Uterus (tissue), 2 donors: ENCODE data around the gene PCDH9.

Experiments used
- POLR2A ChIP-seq, 2 donors: fragments of 450-650 bp; IDR thresholded peaks; one replicate each; pipeline ENCODE4 v1.6.1; 2016; ENCODE audit warnings: antibody characterized with exemption in 2 of 2, mild to moderate bottlenecking in 1 of 2, moderate library complexity in 1 of 2
- TF ChIP-seq, protein P1 (sequence below), 4 experiments: fragments of 200-600 bp in 2 of 4; fragments of 450-650 bp in 2 of 4; sonication (generic) in 2 of 4; IDR thresholded peaks; one replicate each; pipeline ENCODE4 v1.5.1; 2016 to 2019; ENCODE audit warnings: antibody characterized with exemption in 4 of 4, mild to moderate bottlenecking in 2 of 4, moderate library complexity in 1 of 4

DNA sequence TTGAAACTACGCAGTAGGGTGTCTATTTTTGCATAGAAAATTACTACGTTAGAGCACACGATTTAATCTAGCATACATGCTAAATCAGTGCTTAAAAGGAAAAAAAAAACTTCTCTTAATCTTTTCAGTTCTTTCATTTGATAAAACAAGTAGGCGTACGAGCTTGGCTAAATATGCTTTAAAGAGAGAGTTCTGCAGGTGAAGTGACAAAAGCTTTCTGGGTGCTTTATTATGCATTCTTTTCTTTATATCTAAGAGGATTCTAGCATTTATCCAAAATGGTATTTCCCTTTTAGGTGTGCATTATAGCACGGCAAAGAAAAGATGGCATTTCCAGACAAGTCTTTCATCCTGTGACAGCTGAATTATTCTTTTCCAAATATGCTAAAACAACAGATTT is 281.2 kb downstream of the PCDH9 start:
- TF ChIP-seq, protein P1, sequence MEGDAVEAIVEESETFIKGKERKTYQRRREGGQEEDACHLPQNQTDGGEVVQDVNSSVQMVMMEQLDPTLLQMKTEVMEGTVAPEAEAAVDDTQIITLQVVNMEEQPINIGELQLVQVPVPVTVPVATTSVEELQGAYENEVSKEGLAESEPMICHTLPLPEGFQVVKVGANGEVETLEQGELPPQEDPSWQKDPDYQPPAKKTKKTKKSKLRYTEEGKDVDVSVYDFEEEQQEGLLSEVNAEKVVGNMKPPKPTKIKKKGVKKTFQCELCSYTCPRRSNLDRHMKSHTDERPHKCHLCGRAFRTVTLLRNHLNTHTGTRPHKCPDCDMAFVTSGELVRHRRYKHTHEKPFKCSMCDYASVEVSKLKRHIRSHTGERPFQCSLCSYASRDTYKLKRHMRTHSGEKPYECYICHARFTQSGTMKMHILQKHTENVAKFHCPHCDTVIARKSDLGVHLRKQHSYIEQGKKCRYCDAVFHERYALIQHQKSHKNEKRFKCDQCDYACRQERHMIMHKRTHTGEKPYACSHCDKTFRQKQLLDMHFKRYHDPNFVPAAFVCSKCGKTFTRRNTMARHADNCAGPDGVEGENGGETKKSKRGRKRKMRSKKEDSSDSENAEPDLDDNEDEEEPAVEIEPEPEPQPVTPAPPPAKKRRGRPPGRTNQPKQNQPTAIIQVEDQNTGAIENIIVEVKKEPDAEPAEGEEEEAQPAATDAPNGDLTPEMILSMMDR (IDR thresholded peaks at IDR 0.05): no peak
- no peak for TF ChIP-seq POLR2A (IDR thresholded peaks at IDR 0.05)
